Measurements from ENCODE around the gene ELOVL5. TPM values are rescaled to one million over a fixed set of nuclear protein-coding genes. Genes with fewer than 3 reads are reported as not detected.
A peak's percentile ranks its signal among the peaks of the same experiment; 100 is the strongest.
"Not testable (repeated sequence)": the region's sequence is repeated elsewhere in the genome, so short reads cannot be mapped to it uniquely, and the experiment has no call there.

ELOVL5 gene, protein sequence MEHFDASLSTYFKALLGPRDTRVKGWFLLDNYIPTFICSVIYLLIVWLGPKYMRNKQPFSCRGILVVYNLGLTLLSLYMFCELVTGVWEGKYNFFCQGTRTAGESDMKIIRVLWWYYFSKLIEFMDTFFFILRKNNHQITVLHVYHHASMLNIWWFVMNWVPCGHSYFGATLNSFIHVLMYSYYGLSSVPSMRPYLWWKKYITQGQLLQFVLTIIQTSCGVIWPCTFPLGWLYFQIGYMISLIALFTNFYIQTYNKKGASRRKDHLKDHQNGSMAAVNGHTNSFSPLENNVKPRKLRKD
- total RNA-seq = 100 to 1,000 TPM in 1 of 2 experiments, 10 to 100 TPM in 1; 98.1 to 106 TPM

DNA sequence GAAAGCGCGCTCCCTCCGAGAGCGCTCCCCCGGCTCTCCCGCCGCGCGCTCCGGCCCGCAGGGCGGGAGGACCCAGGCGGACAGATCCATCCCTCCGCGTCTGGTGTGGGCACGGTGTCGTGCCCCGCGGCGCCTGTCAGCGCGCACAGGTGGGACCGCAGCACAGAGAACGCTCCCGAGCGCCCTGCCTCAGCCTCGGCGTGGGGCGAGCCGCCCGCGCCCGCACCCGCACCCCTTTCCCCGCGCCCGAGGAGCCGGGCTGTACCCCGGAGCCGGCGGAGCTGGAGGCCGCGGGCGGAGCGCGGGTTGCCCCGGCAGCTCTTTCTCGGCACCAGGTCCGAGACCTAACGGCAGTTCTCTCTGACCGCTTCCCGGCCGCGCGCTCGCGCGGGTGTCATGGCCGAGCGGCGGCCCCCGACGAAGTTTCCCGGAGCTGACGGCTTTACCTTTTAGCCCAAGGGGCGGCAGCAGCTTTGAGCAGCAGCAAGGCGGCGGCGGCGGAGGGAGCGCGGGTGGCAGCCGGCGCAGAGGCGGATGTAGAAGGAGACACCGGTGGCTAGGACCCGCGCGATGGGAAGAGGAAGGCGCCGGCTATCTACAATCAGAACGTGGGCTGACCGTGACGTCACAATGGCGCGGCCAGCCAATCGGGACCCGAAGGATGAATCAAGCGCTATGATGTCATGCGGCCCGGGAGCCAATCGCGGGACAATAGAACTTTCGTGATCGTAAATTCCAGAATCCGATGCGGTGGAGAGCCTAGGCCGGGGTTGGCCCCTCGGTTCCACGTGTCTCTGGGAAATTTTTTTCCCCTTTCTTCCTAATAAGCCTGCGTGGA lies at the start of gene ELOVL5:
TSS of gene ELOVL5 (minus strand) at position 580 of the 838 bp plus-strand sequence. CDS start 53,251 bp downstream, outside the sequence.
- H3K36me3 Mint-ChIP-seq (ENCODE audit: low read depth) = peaks cover 28% of the 10 kb centered on the region
- peak; percentile 99 for DNase-seq
- no peaks in the 10 kb centered on the region for H3K9me3 Mint-ChIP-seq (ENCODE audit: low read depth)
- peaks cover 46% of the 10 kb centered on the region for H3K4me1 Mint-ChIP-seq
- peak within 1 kb of the TSS; percentile 91 for H3K27ac Mint-ChIP-seq
- intact Hi-C loops (cut with DNase I, micrococcal nuclease) = loop anchor here (1.0 to 10.0 kb wide), 8 partner anchors 11 to 1064 kb away; partner anchors contain the start of genes FBXO9 (in 1 of the 2), GCLC (in 1 of the 2) and MCM3 (in 1 of the 2)
- ChIA-PET POLR2A (interaction anchor here (0.7 to 1.5 kb wide), 2 partner anchors 25 to 199 kb away, joined by 3 to 10 read pairs; no protein-coding TSS in a partner anchor), CTCF (interaction anchor here (0.7 to 3.9 kb wide), 6 partner anchors 14 to 984 kb away, joined by 3 to 14 read pairs (median 3); no protein-coding TSS in a partner anchor)
- peak within 1 kb of the TSS; percentile 93 for H3K4me3 Mint-ChIP-seq
- no peaks in the 10 kb centered on the region for H3K27me3 Mint-ChIP-seq
- ATAC-seq = peak; percentile 79

DNA sequence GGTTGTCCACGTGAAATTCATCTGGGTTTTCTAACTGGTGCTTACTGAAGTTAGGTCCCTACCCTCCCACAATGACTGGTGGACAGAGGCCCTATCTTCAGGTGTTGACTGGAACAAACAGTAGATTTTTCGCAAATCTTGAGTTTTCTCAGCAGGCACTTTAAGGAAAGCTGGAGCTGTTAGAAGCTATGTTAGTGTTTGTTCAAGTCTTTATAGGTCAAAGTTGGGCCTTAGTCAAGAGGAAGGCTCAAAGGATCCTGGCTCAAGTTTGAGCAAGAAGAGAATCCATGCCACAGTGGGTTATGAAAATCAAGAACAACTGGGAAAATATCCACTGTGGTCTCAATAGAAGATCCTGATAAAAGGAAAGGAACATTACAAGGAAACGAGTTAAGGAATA lies 48.5 kb upstream of the ELOVL5 start:
- Mint-ChIP-seq H3K9me3 (ENCODE audit: low read depth) (no peaks in the 10 kb centered on the region), H3K4me1 (peaks cover 2% of the 10 kb centered on the region), H3K27ac (no peak overlapping the region), H3K4me3 (no peak overlapping the region), H3K36me3 (ENCODE audit: low read depth) (no peaks in the 10 kb centered on the region), H3K27me3 (no peaks in the 10 kb centered on the region)
- no peak for ATAC-seq
- CTCF ChIA-PET = interaction anchor here (0.6 kb wide), 1 partner anchor 14 kb away, joined by 3 read pairs; no protein-coding TSS in a partner anchor
- POLR2A ChIA-PET = no interaction called here
- intact Hi-C loops (cut with DNase I, micrococcal nuclease) = no loop called here
- DNase-seq = no peak

DNA sequence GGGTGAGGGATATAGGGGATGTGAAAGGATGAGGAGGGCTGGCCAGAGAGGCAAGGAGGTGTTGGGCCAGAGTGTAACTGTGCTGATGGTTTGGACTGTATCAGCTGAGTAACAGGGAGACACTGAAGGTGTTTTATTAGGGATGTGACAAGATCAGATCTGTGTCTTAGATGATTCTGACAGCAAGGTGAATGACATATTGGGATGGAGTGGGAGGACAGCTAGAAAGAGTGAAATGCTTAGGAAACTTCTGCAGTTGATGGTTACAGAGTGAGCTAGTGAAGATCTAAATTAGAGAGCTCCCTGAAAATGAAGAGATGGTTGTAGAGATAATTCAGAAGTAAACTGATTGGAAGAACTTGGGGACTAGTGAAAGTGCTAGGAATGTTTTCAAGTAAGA lies 47.2 kb upstream of the ELOVL5 start:
- CTCF ChIA-PET = no interaction called here
- H3K4me3 Mint-ChIP-seq = no peak overlapping the region
- DNase-seq (no peak), ATAC-seq (no peak)
- peaks cover 2% of the 10 kb centered on the region for H3K4me1 Mint-ChIP-seq
- intact Hi-C loops (cut with DNase I, micrococcal nuclease) = no loop called here
- no peaks in the 10 kb centered on the region for H3K9me3 Mint-ChIP-seq (ENCODE audit: low read depth)
- POLR2A ChIA-PET = no interaction called here
- H3K36me3 Mint-ChIP-seq (ENCODE audit: low read depth) = no peaks in the 10 kb centered on the region
- no peak overlapping the region for H3K27ac Mint-ChIP-seq
- H3K27me3 Mint-ChIP-seq = no peaks in the 10 kb centered on the region

DNA sequence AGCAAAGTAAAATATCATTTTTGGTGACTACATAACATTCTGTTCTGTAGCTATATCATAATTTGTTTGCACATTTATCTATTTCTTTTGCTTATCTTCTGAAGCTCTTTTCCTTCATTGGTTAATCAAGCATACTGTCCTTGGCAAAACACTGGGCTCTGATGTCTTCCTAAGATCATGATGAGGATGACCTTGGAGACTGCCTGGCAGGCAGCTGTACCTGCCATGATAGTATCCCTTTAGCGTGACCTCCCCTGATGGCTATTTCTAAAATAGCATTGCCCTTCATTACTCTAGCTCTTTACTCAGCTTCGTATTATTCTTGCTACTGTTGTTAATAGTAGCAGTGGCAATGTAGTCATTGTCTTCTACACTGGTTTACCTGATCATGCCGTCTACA lies 46.0 kb upstream of the ELOVL5 start:
- CTCF ChIA-PET = interaction anchor here (0.6 to 1.3 kb wide), 5 partner anchors 16 to 334 kb away, joined by 3 to 6 read pairs (median 3); no protein-coding TSS in a partner anchor
- Mint-ChIP-seq H3K4me3 (no peak overlapping the region), H3K27me3 (no peaks in the 10 kb centered on the region), H3K27ac (no peak overlapping the region), H3K4me1 (peaks cover 2% of the 10 kb centered on the region), H3K9me3 (ENCODE audit: low read depth) (no peaks in the 10 kb centered on the region), H3K36me3 (ENCODE audit: low read depth) (no peaks in the 10 kb centered on the region)
- no peak for DNase-seq
- no peak for ATAC-seq
- POLR2A ChIA-PET = interaction anchor here (0.6 kb wide), 1 partner anchor 84 kb away, joined by 3 read pairs; no protein-coding TSS in a partner anchor
- intact Hi-C loops (cut with DNase I, micrococcal nuclease) = no loop called here

DNA sequence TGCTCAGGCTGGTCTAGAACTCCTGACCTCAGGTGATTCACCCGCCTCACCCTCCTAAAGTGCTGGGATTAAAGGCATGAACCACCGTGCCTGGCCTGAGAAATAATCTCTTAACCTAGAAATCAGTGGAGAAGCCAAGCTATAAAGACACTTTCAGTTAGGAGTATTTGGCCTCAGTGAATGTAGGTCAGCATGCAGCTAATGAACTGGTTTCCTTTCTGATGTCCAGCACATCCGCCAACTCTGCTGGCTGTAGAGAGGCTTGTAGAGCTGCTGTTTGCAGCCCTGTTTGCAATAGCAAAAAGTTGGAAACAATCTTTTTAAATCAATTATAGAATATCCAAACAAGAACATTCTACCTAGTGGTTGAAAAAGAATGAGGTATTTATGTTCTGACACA lies 42.4 kb upstream of the ELOVL5 start:
- ATAC-seq (no peak), DNase-seq (no peak)
- POLR2A ChIA-PET = interaction anchor here (0.7 kb wide), 1 partner anchor 82 kb away, joined by 3 read pairs; no protein-coding TSS in a partner anchor
- intact Hi-C loops (cut with DNase I, micrococcal nuclease) = no loop called here
- no peak overlapping the region for H3K27ac Mint-ChIP-seq
- no peaks in the 10 kb centered on the region for H3K27me3 Mint-ChIP-seq
- no peaks in the 10 kb centered on the region for H3K9me3 Mint-ChIP-seq (ENCODE audit: low read depth)
- H3K36me3 Mint-ChIP-seq (ENCODE audit: low read depth) = no peaks in the 10 kb centered on the region
- no peak overlapping the region for H3K4me3 Mint-ChIP-seq
- CTCF ChIA-PET = interaction anchor here (0.6 to 0.9 kb wide), 2 partner anchors 27 to 158 kb away, joined by 3 read pairs; no protein-coding TSS in a partner anchor
- H3K4me1 Mint-ChIP-seq = no peaks in the 10 kb centered on the region

DNA sequence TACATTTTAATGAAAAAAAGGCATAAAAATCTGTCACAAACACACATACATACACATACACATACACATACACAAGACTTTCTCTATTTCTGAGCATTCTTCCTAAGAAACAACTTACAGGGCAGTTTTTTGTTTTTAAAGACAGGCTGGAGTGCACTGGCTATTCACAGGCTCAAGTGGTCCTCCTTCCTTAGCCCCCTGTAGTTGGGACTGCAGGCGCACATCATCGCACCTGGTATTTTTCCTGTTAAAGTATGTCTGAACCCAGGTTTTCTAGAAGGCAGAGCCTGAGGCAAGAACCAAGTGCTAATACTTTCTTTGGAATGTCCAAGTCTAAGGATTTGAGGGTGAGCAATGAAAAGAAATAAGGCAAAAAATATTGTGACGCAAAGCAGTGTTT lies 41.3 kb upstream of the ELOVL5 start:
- ATAC-seq (no peak), DNase-seq (no peak)
- no peak overlapping the region for H3K4me3 Mint-ChIP-seq
- no peak overlapping the region for H3K27ac Mint-ChIP-seq
- H3K36me3 Mint-ChIP-seq (ENCODE audit: low read depth) = no peaks in the 10 kb centered on the region
- intact Hi-C loops (cut with DNase I, micrococcal nuclease) = no loop called here
- CTCF ChIA-PET = interaction anchor here (0.6 kb wide), 1 partner anchor 28 kb away, joined by 3 read pairs; no protein-coding TSS in a partner anchor
- H3K9me3 Mint-ChIP-seq (ENCODE audit: low read depth) = no peaks in the 10 kb centered on the region
- POLR2A ChIA-PET = no interaction called here
- H3K27me3 Mint-ChIP-seq = no peaks in the 10 kb centered on the region
- H3K4me1 Mint-ChIP-seq = no peaks in the 10 kb centered on the region

DNA sequence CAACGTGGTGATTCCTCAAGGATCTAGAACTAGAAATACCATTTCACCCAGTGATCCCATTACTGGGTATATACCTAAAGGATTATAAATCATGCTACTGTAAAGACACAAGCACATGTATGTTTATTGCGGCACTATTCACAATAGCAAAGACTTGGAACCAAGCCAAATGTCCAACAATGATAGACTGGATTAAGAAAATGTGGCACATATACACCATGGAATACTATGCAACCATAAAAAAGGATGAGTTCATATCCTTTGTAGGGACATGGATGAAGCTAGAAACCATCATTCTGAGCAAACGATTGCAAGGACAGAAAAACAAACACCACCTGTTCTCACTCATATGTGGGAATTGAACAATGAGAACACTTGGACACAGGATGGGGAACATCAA lies 39.9 kb upstream of the ELOVL5 start:
- intact Hi-C loops (cut with DNase I, micrococcal nuclease); H3K9me3 Mint-ChIP-seq (ENCODE audit: low read depth); H3K27me3 Mint-ChIP-seq; ATAC-seq; H3K27ac Mint-ChIP-seq; H3K4me1 Mint-ChIP-seq; CTCF ChIA-PET; POLR2A ChIA-PET; H3K36me3 Mint-ChIP-seq (ENCODE audit: low read depth); DNase-seq; H3K4me3 Mint-ChIP-seq: not testable (repeated sequence)

DNA sequence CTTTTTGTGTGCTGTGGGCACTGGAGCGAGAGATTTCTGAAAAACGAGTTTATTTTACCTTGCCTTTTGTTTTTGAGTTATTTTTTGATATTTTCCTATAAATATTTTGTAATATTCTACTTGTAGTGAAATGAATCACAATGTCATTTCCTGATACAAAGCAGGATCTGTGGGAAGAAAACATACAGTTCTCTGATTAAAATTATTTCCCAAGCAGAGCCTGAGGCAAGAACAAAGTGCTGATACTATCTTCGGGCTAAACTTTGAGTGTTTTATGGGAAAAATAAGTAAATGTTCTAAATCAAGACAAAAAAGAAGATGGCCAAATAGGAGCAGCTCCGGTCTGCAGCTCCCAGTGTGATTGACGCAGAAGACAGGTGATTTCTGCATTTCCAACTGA lies 33.7 kb upstream of the ELOVL5 start:
- POLR2A ChIA-PET = no interaction called here
- Mint-ChIP-seq H3K4me1 (no peaks in the 10 kb centered on the region), H3K36me3 (ENCODE audit: low read depth) (no peaks in the 10 kb centered on the region), H3K4me3 (no peak overlapping the region), H3K27me3 (peaks cover 4% of the 10 kb centered on the region), H3K27ac (no peak overlapping the region), H3K9me3 (ENCODE audit: low read depth) (no peaks in the 10 kb centered on the region)
- no peak for ATAC-seq
- no peak for DNase-seq
- CTCF ChIA-PET = no interaction called here
- intact Hi-C loops (cut with DNase I, micrococcal nuclease) = no loop called here

DNA sequence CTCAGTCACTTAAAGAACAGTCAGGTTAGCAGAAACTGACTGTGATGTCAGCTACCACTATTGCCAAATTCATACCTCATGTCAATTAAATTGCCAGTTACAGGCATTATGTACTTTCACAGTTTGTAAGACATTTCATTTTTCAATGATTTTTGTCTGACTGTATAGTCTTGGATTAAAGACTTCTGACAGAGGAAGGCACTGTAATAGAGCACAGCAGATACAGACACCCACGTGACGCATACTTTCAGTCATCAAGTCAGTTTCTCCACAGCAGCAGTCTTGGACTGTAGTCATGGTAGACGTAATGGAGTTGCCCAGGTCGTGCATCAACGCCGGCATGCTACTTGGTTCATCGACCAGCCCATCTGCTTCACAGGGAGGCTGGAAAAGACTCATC lies 29.5 kb upstream of the ELOVL5 start:
- intact Hi-C loops (cut with DNase I, micrococcal nuclease) = no loop called here
- ChIA-PET POLR2A (no interaction called here), CTCF (no interaction called here)
- no peak overlapping the region for H3K4me3 Mint-ChIP-seq
- peaks cover 2% of the 10 kb centered on the region for H3K27me3 Mint-ChIP-seq
- ATAC-seq (no peak), DNase-seq (no peak)
- no peaks in the 10 kb centered on the region for H3K4me1 Mint-ChIP-seq
- no peak overlapping the region for H3K27ac Mint-ChIP-seq
- H3K36me3 Mint-ChIP-seq (ENCODE audit: low read depth) = no peaks in the 10 kb centered on the region
- H3K9me3 Mint-ChIP-seq (ENCODE audit: low read depth) = no peaks in the 10 kb centered on the region

DNA sequence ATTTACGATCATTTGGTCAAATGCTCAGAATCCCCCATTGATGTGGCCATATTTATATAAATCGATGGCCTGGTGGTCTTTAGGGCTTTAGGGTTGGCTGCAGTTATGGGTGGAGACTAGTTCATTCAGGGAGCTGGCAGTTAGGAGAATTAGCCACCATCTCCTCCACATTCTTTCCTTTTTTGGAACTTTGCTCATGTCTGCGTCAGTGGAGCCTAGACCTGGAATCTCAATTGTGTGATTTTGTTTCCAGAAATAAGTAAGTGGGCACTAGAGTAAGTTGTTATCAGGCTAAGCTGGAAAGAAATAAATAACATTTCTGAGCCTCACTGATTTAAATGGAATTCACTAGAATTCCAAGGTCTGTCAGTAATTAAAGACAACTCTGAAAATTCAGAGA lies 29.0 kb upstream of the ELOVL5 start:
- CTCF ChIA-PET = no interaction called here

DNA sequence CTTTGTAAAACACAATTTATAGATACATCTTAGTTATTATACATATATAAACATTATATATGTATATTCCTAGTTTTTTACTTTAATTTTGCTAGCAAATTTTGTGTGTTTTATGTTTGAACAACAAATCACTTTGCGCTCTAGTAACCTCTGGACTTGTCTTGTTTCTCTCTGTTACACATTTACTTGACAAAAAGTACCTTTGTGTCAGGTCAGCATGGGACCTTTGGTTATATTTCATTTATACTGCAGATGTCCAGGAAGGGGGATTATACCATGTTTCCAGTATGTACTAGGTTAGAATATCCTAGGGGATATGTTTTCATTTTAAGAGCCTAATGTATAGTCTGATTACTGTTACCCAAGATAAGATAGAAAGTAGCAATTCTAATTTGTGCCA lies 28.5 kb upstream of the ELOVL5 start:
- ATAC-seq = no peak
- no peaks in the 10 kb centered on the region for H3K4me1 Mint-ChIP-seq
- no peak overlapping the region for H3K27ac Mint-ChIP-seq
- POLR2A ChIA-PET = no interaction called here
- CTCF ChIA-PET = interaction anchor here (1.9 kb wide), 1 partner anchor 34 kb away, joined by 7 read pairs; no protein-coding TSS in a partner anchor
- no peaks in the 10 kb centered on the region for H3K36me3 Mint-ChIP-seq (ENCODE audit: low read depth)
- H3K9me3 Mint-ChIP-seq (ENCODE audit: low read depth) = no peaks in the 10 kb centered on the region
- DNase-seq = no peak
- intact Hi-C loops (cut with DNase I, micrococcal nuclease) = no loop called here
- H3K4me3 Mint-ChIP-seq = no peak overlapping the region
- H3K27me3 Mint-ChIP-seq = no peaks in the 10 kb centered on the region

More for the DNA sequence above, 29.0 kb upstream of the ELOVL5 start:
- H3K27ac Mint-ChIP-seq = no peak overlapping the region
- no peaks in the 10 kb centered on the region for H3K36me3 Mint-ChIP-seq (ENCODE audit: low read depth)
- H3K9me3 Mint-ChIP-seq (ENCODE audit: low read depth) = no peaks in the 10 kb centered on the region
- no peak for DNase-seq
- POLR2A ChIA-PET = no interaction called here
- H3K4me1 Mint-ChIP-seq = no peaks in the 10 kb centered on the region
- peaks cover 2% of the 10 kb centered on the region for H3K27me3 Mint-ChIP-seq
- no peak overlapping the region for H3K4me3 Mint-ChIP-seq
- no peak for ATAC-seq
- intact Hi-C loops (cut with DNase I, micrococcal nuclease) = no loop called here
